Urinary bladder (tissue), 4 donors: ENCODE data around the gene TAP1. TPM values are rescaled to one million over a fixed set of nuclear protein-coding genes. Genes with fewer than 3 reads are reported as not detected.
A peak's percentile ranks its signal among the peaks of the same experiment; 100 is the strongest.
"Not testable (repeated sequence)": the region's sequence is repeated elsewhere in the genome, so short reads cannot be mapped to it uniquely, and the experiment has no call there.

Source experiments
- DNase-seq: peaks from one replicate; pipeline ENCODE4 v3.0.0-alpha.2; 2015; ENCODE audit errors: extremely low spot score
- H3K27ac ChIP-seq: one replicate; pipeline ENCODE4 v1.5.1; 2013; ENCODE audit warnings: low read depth, mild to moderate bottlenecking, moderate library complexity
- H3K36me3 ChIP-seq: one replicate; pipeline ENCODE4 v1.6.1; 2013; ENCODE audit warnings: mild to moderate bottlenecking, moderate library complexity; ENCODE audit not compliant: insufficient read depth
- H3K4me1 ChIP-seq: one replicate; pipeline ENCODE4 v1.6.1; 2013; ENCODE audit warnings: mild to moderate bottlenecking, moderate library complexity; ENCODE audit not compliant: insufficient read depth
- H3K4me3 ChIP-seq: one replicate; pipeline ENCODE4 v1.5.1; 2013; ENCODE audit warnings: low read depth, low read length
- WGBS: extraction: QIAGEN DNeasy Blood & Tissue Kit; methylation state at CpG from one replicate; pipeline ENCODE4 v1.1.7; 2013; 5-methylcytosine and 5-hydroxymethylcytosine counted together
- polyA plus RNA-seq: library from polyadenylated mRNA; stranded (reverse); fragments of 200-250 nt; gene quantifications from one replicate; pipeline ENCODE4 v1.2.3, GENCODE V29; 2013
- total RNA-seq: library from RNA; depleted of rRNA; stranded (reverse); fragments of >200 nt; gene quantifications from one replicate; pipeline ENCODE4 v1.2.3, GENCODE V29; 2014
- donor health status: healthy with polysubstance abuse.
- donor health status: healthy.

TAP1 gene
- total RNA-seq (16.7 TPM), polyA plus RNA-seq (49.8 TPM)

GRCh38 chr6:32853541-32854375 lies at the start of gene TAP1, which contains the start of gene PSMB9:
TSS of gene TAP1 (minus strand) at chr6:32853704. CDS start at chr6:32853636, 68 bp downstream.
TSS of gene PSMB9 (plus strand) at chr6:32854192. CDS start at chr6:32854230, 38 bp downstream.
- Histone ChIP-seq H3K36me3 (no peaks in the 10 kb centered on the region), H3K27ac (peak within 1 kb of the TSS; percentile 97), H3K4me1 (peaks cover 3% of the 10 kb centered on the region), H3K4me3 (peak within 1 kb of the TSS; percentile 70)
- WGBS: under 1% methylated on average over 68 of the region's 68 CpGs
- DNase-seq: peak; percentile 81

GRCh38 chr6:32895006-32895345 lies 41.5 kb upstream of the TAP1 start:
- H3K4me1 ChIP-seq: no peaks in the 10 kb centered on the region
- peak overlapping the region; percentile 60 for H3K4me3 ChIP-seq
- under 1% methylated on average over 8 of the region's 8 CpGs for WGBS
- no peaks in the 10 kb centered on the region for H3K36me3 ChIP-seq
- no peak overlapping the region for H3K27ac ChIP-seq
- no peak for DNase-seq

GRCh38 chr6:32894085-32895005 lies 40.8 kb upstream of the TAP1 start:
- Histone ChIP-seq H3K27ac (peak overlapping the region; percentile 94), H3K4me3 (peak overlapping the region; percentile 60), H3K4me1 (no peaks in the 10 kb centered on the region), H3K36me3 (no peaks in the 10 kb centered on the region)
- WGBS: under 1% methylated on average over 61 of the region's 61 CpGs
- DNase-seq: peak; percentile 82

GRCh38 chr6:32890831-32891230 lies 37.3 kb upstream of the TAP1 start:
- Histone ChIP-seq H3K36me3 (no peaks in the 10 kb centered on the region), H3K4me1 (no peaks in the 10 kb centered on the region), H3K27ac (no peak overlapping the region), H3K4me3 (no peak overlapping the region)
- WGBS: 30% methylated on average over 1 of the region's 1 CpG
- DNase-seq: no peak

GRCh38 chr6:32889533-32889932 lies 36.0 kb upstream of the TAP1 start:
- H3K36me3 ChIP-seq: no peaks in the 10 kb centered on the region
- H3K27ac ChIP-seq: no peak overlapping the region
- H3K4me1 ChIP-seq: no peaks in the 10 kb centered on the region
- H3K4me3 ChIP-seq: no peak overlapping the region
- no peak for DNase-seq
- 55% methylated on average over 1 of the region's 1 CpG for WGBS

- H3K27ac ChIP-seq: no peak overlapping the region
- 94% methylated on average over 2 of the region's 2 CpGs for WGBS
- no peak overlapping the region for H3K4me3 ChIP-seq
- no peaks in the 10 kb centered on the region for H3K4me1 ChIP-seq
- DNase-seq: no peak
- no peaks in the 10 kb centered on the region for H3K36me3 ChIP-seq
Measured at GRCh38 chr6:32888576-32888975, 35.1 kb upstream of the TAP1 start.

- 64% methylated on average over 5 of the region's 5 CpGs for WGBS
- H3K27ac ChIP-seq: no peak overlapping the region
- no peak for DNase-seq
- H3K4me1 ChIP-seq: no peaks in the 10 kb centered on the region
- H3K36me3 ChIP-seq: no peaks in the 10 kb centered on the region
- H3K4me3 ChIP-seq: no peak overlapping the region
Measured at GRCh38 chr6:32887616-32888015, 34.1 kb upstream of the TAP1 start.

- no peaks in the 10 kb centered on the region for H3K36me3 ChIP-seq
- H3K4me3 ChIP-seq: no peak overlapping the region
- 33% methylated on average over 3 of the region's 3 CpGs for WGBS
- H3K27ac ChIP-seq: no peak overlapping the region
- DNase-seq: no peak
- H3K4me1 ChIP-seq: no peaks in the 10 kb centered on the region
Measured at GRCh38 chr6:32886681-32887383, 33.3 kb upstream of the TAP1 start.

- no peak for DNase-seq
- 52% methylated on average over 4 of the region's 4 CpGs for WGBS
- Histone ChIP-seq H3K4me3 (no peak overlapping the region), H3K27ac (no peak overlapping the region), H3K36me3 (no peaks in the 10 kb centered on the region), H3K4me1 (no peaks in the 10 kb centered on the region)
Measured at GRCh38 chr6:32885698-32886286, 32.3 kb upstream of the TAP1 start.

- DNase-seq: no peak
- H3K4me3 ChIP-seq: no peak overlapping the region
Measured at GRCh38 chr6:32883789-32884188, 30.3 kb upstream of the TAP1 start.

GRCh38 chr6:32882879-32883250 lies 29.4 kb upstream of the TAP1 start:
- Histone ChIP-seq H3K4me1 (no peaks in the 10 kb centered on the region), H3K36me3 (no peaks in the 10 kb centered on the region), H3K4me3 (no peak overlapping the region), H3K27ac (no peak overlapping the region)
- WGBS: 35% methylated on average over 1 of the region's 1 CpG
- no peak for DNase-seq

More at GRCh38 chr6:32883789-32884188, 30.3 kb upstream of the TAP1 start:
- 20% methylated on average over 5 of the region's 5 CpGs for WGBS
- Histone ChIP-seq H3K27ac (no peak overlapping the region), H3K36me3 (no peaks in the 10 kb centered on the region), H3K4me1 (no peaks in the 10 kb centered on the region)

GRCh38 chr6:32880962-32881361 lies 27.5 kb upstream of the TAP1 start:
- DNase-seq: not testable (repeated sequence)
- WGBS: 74% methylated on average over 3 of the region's 3 CpGs

GRCh38 chr6:32879691-32880090 lies 26.2 kb upstream of the TAP1 start:
- no peaks in the 10 kb centered on the region for H3K36me3 ChIP-seq
- 56% methylated on average over 35 of the region's 35 CpGs for WGBS
- H3K27ac ChIP-seq: no peak overlapping the region
- no peaks in the 10 kb centered on the region for H3K4me1 ChIP-seq
- H3K4me3 ChIP-seq: no peak overlapping the region
- no peak for DNase-seq

More at GRCh38 chr6:32880962-32881361, 27.5 kb upstream of the TAP1 start:
- H3K4me1 ChIP-seq, H3K36me3 ChIP-seq, H3K27ac ChIP-seq, H3K4me3 ChIP-seq: not testable (repeated sequence)
